Neutrophil (primary cell): Measurements from ENCODE around the gene CD28.

Source experiments
- H3K27ac ChIP-seq: fragments of 200-600 bp; sonication (generic); 2 replicates; pipeline ENCODE4 v1.5.1; 2016; ENCODE audit warnings: mild to moderate bottlenecking, moderate library complexity
- H3K27me3 ChIP-seq: fragments of 200-600 bp; sonication (generic); 2 replicates; pipeline ENCODE4 v1.6.0; 2016; ENCODE audit warnings: mild to moderate bottlenecking
- H3K36me3 ChIP-seq: fragments of 200-600 bp; sonication (generic); 2 replicates; pipeline ENCODE4 v1.5.1; 2017
- H3K4me1 ChIP-seq, 2 experiments: fragments of 200-600 bp in 1 of 2; sonication (generic) in 1 of 2; 1 replicate in 1 of 2; 2 replicates in 1 of 2; pipeline versions ENCODE4 v1.5.1 to v1.6.1; 2013 to 2016; ENCODE audit warnings: low read depth in 1 of 2, low read length in 1 of 2, mild to moderate bottlenecking in 1 of 2, moderate library complexity in 1 of 2; ENCODE audit not compliant: control insufficient read depth in 1 of 2, insufficient read depth in 1 of 2
- H3K4me3 ChIP-seq, 2 experiments: fragments of 200-600 bp in 1 of 2; sonication (generic) in 1 of 2; 1 replicate in 1 of 2; 2 replicates in 1 of 2; pipeline ENCODE4 v1.5.1; 2013 to 2016; ENCODE audit warnings: low read depth in 1 of 2, low read length in 1 of 2, mild to moderate bottlenecking in 1 of 2, moderate library complexity in 1 of 2
- H3K9me3 ChIP-seq: fragments of 200-600 bp; sonication (generic); 2 replicates; pipeline ENCODE4 v1.5.1; 2016
- TF ChIP-seq, protein P1 (sequence below): fragments of 200-600 bp; sonication (generic); IDR thresholded peaks from 2 replicates; pipeline ENCODE4 v1.5.1; 2016; ENCODE audit warnings: antibody characterized with exemption

The CD28 gene

GRCh38 chr2:203690441-203691047, 15.9 kb upstream of the CD28 start:
- no peaks in the 10 kb centered on the region for H3K27me3 ChIP-seq
- TF ChIP-seq, protein P1, sequence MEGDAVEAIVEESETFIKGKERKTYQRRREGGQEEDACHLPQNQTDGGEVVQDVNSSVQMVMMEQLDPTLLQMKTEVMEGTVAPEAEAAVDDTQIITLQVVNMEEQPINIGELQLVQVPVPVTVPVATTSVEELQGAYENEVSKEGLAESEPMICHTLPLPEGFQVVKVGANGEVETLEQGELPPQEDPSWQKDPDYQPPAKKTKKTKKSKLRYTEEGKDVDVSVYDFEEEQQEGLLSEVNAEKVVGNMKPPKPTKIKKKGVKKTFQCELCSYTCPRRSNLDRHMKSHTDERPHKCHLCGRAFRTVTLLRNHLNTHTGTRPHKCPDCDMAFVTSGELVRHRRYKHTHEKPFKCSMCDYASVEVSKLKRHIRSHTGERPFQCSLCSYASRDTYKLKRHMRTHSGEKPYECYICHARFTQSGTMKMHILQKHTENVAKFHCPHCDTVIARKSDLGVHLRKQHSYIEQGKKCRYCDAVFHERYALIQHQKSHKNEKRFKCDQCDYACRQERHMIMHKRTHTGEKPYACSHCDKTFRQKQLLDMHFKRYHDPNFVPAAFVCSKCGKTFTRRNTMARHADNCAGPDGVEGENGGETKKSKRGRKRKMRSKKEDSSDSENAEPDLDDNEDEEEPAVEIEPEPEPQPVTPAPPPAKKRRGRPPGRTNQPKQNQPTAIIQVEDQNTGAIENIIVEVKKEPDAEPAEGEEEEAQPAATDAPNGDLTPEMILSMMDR, result no peak
- H3K27ac ChIP-seq, result no peak overlapping the region
- no peaks in the 10 kb centered on the region for H3K4me1 ChIP-seq
- no peak overlapping the region for H3K4me3 ChIP-seq
- H3K9me3 ChIP-seq, result no peaks in the 10 kb centered on the region
- H3K36me3 ChIP-seq, result no peaks in the 10 kb centered on the region

DNA sequence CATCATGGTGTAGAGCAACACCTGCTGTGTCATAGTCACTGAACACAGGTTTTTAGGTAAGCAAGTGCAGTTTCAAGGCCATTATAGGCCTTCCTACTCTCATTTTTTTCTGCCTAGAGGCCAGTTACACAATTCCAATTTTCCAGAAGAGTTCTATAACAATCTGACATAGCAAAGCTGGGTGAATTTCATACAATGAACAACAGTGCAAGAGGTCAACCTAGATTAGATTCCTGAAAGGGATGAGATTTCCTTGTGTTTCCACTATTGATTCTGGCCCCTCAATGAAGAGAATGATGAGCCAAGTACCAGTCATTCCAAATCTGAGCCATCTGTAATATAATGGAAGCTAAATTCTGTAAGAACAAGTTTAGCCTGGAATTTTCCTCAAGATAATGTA, 15.3 kb upstream of the CD28 start:
- TF ChIP-seq, protein P1, result no peak
- Histone ChIP-seq H3K9me3 (no peaks in the 10 kb centered on the region), H3K4me3 (no peak overlapping the region), H3K36me3 (no peaks in the 10 kb centered on the region), H3K27ac (no peak overlapping the region), H3K27me3 (no peaks in the 10 kb centered on the region), H3K4me1 (no peaks in the 10 kb centered on the region)

DNA sequence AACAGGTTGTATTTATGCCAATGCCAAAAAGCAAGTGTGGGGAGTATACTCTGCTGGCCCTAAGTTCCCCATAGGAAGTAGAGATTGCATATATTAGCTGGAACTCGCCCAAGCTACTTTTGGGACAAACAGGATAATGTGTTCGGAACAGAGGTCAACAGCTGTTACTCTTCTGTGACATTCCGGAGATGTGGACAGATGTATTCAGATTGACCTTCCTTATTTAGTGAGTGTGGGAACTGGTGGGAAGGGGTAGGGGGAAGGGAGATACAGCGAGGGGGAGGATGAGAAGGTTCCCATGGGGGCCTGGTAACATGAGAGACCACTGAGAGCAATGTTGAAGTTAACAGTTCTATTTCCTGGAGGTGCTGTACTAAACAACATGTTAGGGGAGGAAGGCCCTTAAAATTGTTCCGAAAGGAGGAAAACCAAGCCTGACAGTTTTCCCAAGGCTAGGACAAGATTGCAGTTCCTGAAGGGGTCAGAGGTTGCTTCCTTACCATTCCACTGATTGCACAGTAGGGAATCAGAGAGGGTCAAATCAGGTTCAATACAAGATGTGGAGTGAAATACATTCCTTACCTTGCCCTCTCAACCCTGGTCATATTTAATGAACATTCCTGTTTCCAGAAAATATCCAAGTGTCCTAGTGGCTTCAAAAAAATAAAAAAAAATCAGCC, 14.3 kb upstream of the CD28 start:
- Histone ChIP-seq H3K27me3 (no peaks in the 10 kb centered on the region), H3K4me1 (no peaks in the 10 kb centered on the region)

DNA sequence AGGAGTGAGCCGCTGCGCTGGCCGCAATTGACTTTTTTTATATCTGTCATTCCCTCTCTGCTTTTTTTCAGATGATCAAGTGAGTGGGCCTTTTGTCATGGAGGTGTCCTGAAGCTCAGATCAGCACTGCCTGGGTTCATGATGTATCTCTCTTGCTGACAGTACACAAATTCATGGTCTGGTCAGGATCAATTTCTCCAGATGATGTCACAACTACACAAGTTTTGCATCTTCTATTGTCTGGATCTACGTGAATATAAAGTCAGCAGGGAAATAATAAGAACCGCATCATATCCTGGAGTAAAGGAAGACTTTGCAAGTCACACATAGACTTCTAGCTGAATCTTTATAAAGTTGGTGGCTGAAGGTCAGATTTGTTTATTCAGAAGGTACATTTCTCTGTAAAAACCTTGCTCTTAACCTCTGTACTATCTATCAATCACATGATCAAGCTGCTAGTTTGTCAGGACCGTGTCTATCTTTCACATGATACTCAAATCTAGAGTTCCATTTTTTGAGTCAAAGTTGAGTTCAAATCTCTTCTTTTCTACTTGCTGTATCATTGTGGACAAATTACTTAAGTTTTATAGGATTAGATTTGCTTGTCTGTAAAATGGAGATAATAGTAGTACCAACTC, 13.1 kb upstream of the CD28 start:
- Histone ChIP-seq H3K27ac (no peak overlapping the region), H3K4me3 (no peak overlapping the region), H3K27me3 (no peaks in the 10 kb centered on the region), H3K36me3 (no peaks in the 10 kb centered on the region), H3K4me1 (no peaks in the 10 kb centered on the region), H3K9me3 (no peaks in the 10 kb centered on the region)
- TF ChIP-seq, protein P1, result no peak

More for the DNA sequence above, 14.3 kb upstream of the CD28 start:
- TF ChIP-seq, protein P1, result no peak
- Histone ChIP-seq H3K4me3 (no peak overlapping the region), H3K27ac (no peak overlapping the region), H3K36me3 (no peaks in the 10 kb centered on the region), H3K9me3 (no peaks in the 10 kb centered on the region)

DNA sequence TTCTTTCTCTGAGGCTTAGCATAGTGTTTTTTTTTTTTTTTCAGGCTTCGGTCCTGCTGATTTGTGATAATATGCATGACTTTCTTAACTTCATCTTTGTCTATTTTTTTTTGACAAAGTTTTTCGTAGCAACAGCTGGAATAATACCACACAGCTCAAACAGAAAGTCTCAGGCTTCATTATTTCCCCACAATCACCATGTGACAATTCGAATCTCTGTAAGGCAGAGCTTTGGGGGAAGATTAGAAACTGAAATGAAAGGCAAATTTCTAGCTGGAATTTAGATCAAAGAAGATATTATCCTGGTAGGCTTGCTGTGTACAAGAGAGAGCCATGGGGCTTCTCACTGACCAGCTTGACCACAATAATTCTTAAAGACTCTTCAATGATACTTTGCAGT, 12.2 kb upstream of the CD28 start:
- Histone ChIP-seq H3K27ac (no peak overlapping the region), H3K4me1 (no peaks in the 10 kb centered on the region), H3K27me3 (no peaks in the 10 kb centered on the region), H3K9me3 (no peaks in the 10 kb centered on the region), H3K4me3 (no peak overlapping the region), H3K36me3 (no peaks in the 10 kb centered on the region)
- TF ChIP-seq, protein P1, result no peak
